GM23338 (cell line): ENCODE data around the gene ARF6.
"Not testable (repeated sequence)": the region's sequence is repeated elsewhere in the genome, so short reads cannot be mapped to it uniquely, and the experiment has no call there.

Source experiments
- CREB1 ChIP-seq: fragments of 250-450 bp; sonication (Bioruptor Pico); IDR thresholded peaks from 2 replicates; pipeline ENCODE4 v1.5.0; 2020; ENCODE audit warnings: low read depth, mild to moderate bottlenecking, moderate library complexity
- CTCF ChIP-seq, 2 experiments: fragments of 200-600 bp in 1 of 2; sonication (generic) in 1 of 2; conservative IDR thresholded peaks; 2 replicates each; pipeline versions ENCODE4 v1.5.1 to v1.6.1; 2016 to 2017; ENCODE audit warnings: antibody characterized with exemption in 2 of 2, low read depth in 2 of 2, mild to moderate bottlenecking in 2 of 2, moderate library complexity in 1 of 2
- ETS1 ChIP-seq: IDR thresholded peaks from 2 replicates; pipeline ENCODE4 v1.6.1; 2016; ENCODE audit warnings: antibody characterized with exemption
- EZH2 ChIP-seq: fragments of 200-600 bp; sonication (generic); IDR thresholded peaks from one replicate; pipeline ENCODE4 v1.8.0; 2017; ENCODE audit warnings: antibody characterized with exemption, mild to moderate bottlenecking, low read depth; ENCODE audit not compliant: unreplicated experiment
- EZH2phosphoT487 ChIP-seq: fragments of 200-600 bp; sonication (generic); IDR thresholded peaks from one replicate; pipeline ENCODE4 v1.8.1; 2018; ENCODE audit warnings: antibody characterized with exemption; ENCODE audit not compliant: unreplicated experiment
- JUNB ChIP-seq: IDR thresholded peaks from one replicate; pipeline ENCODE4 v1.6.1; 2016; ENCODE audit warnings: antibody characterized with exemption; ENCODE audit not compliant: unreplicated experiment
- NANOG ChIP-seq: IDR thresholded peaks from 2 replicates; pipeline ENCODE4 v1.6.1; 2016; ENCODE audit warnings: antibody characterized with exemption, borderline replicate concordance
- POLR2AphosphoS5 ChIP-seq: IDR thresholded peaks from 2 replicates; pipeline ENCODE4 v1.6.1; 2016; ENCODE audit warnings: antibody characterized with exemption, low read depth
- REST ChIP-seq: IDR thresholded peaks from one replicate; pipeline ENCODE4 v1.6.1; 2018; ENCODE audit warnings: antibody characterized with exemption; ENCODE audit not compliant: unreplicated experiment
- STAT1 ChIP-seq: IDR thresholded peaks from one replicate; pipeline ENCODE4 v1.6.1; 2016; ENCODE audit warnings: antibody characterized with exemption; ENCODE audit not compliant: unreplicated experiment
- ZNF114 ChIP-seq: fragments of 250-450 bp; sonication (Bioruptor Pico); IDR thresholded peaks from 2 replicates; pipeline ENCODE4 v1.5.0; 2020; ENCODE audit warnings: mild to moderate bottlenecking, moderate library complexity
- ZNF331 ChIP-seq: fragments of 250-450 bp; sonication (Bioruptor Pico); IDR thresholded peaks from 2 replicates; pipeline ENCODE4 v1.5.0; 2020; ENCODE audit warnings: low read depth, mild to moderate bottlenecking, moderate library complexity
- ZNF462 ChIP-seq: fragments of 250-450 bp; sonication (Bioruptor Pico); IDR thresholded peaks from 2 replicates; pipeline ENCODE4 v1.5.0; 2020; ENCODE audit warnings: mild to moderate bottlenecking, moderate library complexity

GRCh38 chr14:49936246-49936645 lies 43.4 kb downstream of the ARF6 start:
- not testable (repeated sequence) for TF ChIP-seq REST; CTCF (conservative IDR thresholded peaks at IDR 0.05; ENCODE audit: low read depth in 2 of 2); POLR2AphosphoS5; ZNF331 (CRISPR knock-in tag); EZH2; ETS1; JUNB; EZH2phosphoT487; CREB1; ZNF462; NANOG; ZNF114 (CRISPR knock-in tag); STAT1
